Adipocyte (in vitro differentiated cells): ENCODE measurements around the gene ALKBH3.

Experiments used
- DNase-seq: peaks from one replicate; pipeline ENCODE4 v3.0.0-alpha.2; 2015; ENCODE audit warnings: low read depth
- H3K27me3 ChIP-seq: replicated peaks from 2 replicates; pipeline ENCODE4 v1.7.0; 2013; ENCODE audit warnings: mild to moderate bottlenecking, low read length, moderate library complexity; ENCODE audit not compliant: control insufficient read depth, insufficient read depth
- H3K36me3 ChIP-seq: 2 replicates; pipeline ENCODE4 v1.7.0; 2013; ENCODE audit warnings: low read length, mild to moderate bottlenecking, moderate library complexity; ENCODE audit not compliant: control insufficient read depth, insufficient read depth, severe bottlenecking
- H3K4me1 ChIP-seq: 2 replicates; pipeline ENCODE4 v1.7.0; 2013; ENCODE audit warnings: mild to moderate bottlenecking, low read length, moderate library complexity; ENCODE audit not compliant: control insufficient read depth, insufficient read depth
- H3K4me3 ChIP-seq: 2 replicates; pipeline ENCODE4 v1.7.0; 2013; ENCODE audit warnings: mild to moderate bottlenecking, low read length, moderate library complexity
- H3K9ac ChIP-seq: 2 replicates; pipeline ENCODE4 v1.7.0; 2013; ENCODE audit warnings: mild to moderate bottlenecking, low read length, moderate library complexity
- H3K9me3 ChIP-seq: 2 replicates; pipeline ENCODE4 v1.7.0; 2013; ENCODE audit warnings: mild to moderate bottlenecking, low read length, moderate library complexity; ENCODE audit not compliant: control insufficient read depth

Gene ALKBH3

GRCh38 chr11:43856993-43857392, 23.6 kb upstream of the ALKBH3 start:
- Histone ChIP-seq H3K4me3 (no peak overlapping the region), H3K9ac (no peak overlapping the region), H3K9me3 (peaks cover 5% of the 10 kb centered on the region), H3K36me3 (peaks cover 49% of the 10 kb centered on the region), H3K27me3 (no peaks in the 10 kb centered on the region), H3K4me1 (peaks cover 4% of the 10 kb centered on the region)
- no peak for DNase-seq

DNA sequence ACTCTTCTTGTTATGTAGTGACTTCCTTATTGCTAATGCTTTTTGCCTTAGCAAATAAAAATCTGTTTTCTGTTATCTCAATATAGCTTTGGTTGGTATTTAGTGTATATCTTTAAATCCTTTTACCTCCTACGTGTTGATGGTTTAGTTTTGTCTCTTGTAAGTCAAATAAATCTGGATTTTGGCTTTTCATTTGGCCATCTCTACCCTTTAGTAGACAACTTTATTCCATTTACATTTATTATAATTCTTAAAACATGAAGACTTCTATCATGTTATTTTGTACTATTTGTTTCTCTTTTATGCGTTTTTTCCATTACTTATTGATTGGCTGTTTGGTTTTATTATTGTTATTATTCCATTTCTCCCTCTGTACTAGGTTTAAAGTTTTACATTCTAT, 19.5 kb upstream of the ALKBH3 start:
- DNase-seq = no peak
- H3K9ac ChIP-seq = no peak overlapping the region
- H3K4me1 ChIP-seq = no peaks in the 10 kb centered on the region
- H3K27me3 ChIP-seq = no peaks in the 10 kb centered on the region
- peaks cover 5% of the 10 kb centered on the region for H3K9me3 ChIP-seq
- H3K36me3 ChIP-seq = peaks cover 14% of the 10 kb centered on the region
- H3K4me3 ChIP-seq = no peak overlapping the region

DNA sequence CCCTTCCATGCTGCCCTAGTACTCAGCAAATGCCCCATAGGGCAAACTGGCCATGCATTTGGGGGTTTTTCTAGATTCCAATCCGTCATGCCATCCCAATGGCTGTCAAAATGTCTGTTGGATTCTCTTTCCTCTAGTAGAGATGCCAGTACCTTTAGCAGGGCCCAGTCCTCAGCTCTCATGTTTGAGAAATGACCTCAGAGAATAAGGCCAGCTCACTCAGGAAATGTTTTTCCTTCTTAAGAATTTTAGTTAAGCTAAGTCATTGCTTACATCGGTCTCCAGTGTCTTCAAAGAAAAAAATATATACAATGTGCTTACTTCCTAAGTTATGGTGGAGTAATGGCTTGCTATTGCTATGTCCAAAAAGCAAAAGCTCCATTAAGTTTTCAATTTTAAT, 14.1 kb upstream of the ALKBH3 start:
- Histone ChIP-seq H3K9me3 (no peaks in the 10 kb centered on the region), H3K27me3 (no peaks in the 10 kb centered on the region), H3K4me3 (no peak overlapping the region), H3K9ac (no peak overlapping the region), H3K4me1 (peaks cover 12% of the 10 kb centered on the region), H3K36me3 (no peaks in the 10 kb centered on the region)
- peak; percentile 26 for DNase-seq

GRCh38 chr11:43866969-43867368, 13.7 kb upstream of the ALKBH3 start:
- Histone ChIP-seq H3K4me3 (no peak overlapping the region), H3K9ac (no peak overlapping the region), H3K36me3 (no peaks in the 10 kb centered on the region), H3K4me1 (peaks cover 12% of the 10 kb centered on the region), H3K9me3 (no peaks in the 10 kb centered on the region), H3K27me3 (no peaks in the 10 kb centered on the region)
- no peak for DNase-seq

GRCh38 chr11:43868852-43869567, 11.6 kb upstream of the ALKBH3 start:
- Histone ChIP-seq H3K9ac (no peak overlapping the region), H3K27me3 (peaks cover 12% of the 10 kb centered on the region), H3K4me3 (no peak overlapping the region), H3K4me1 (peaks cover 12% of the 10 kb centered on the region), H3K36me3 (no peaks in the 10 kb centered on the region), H3K9me3 (peaks cover 3% of the 10 kb centered on the region)
- peak; percentile 66 for DNase-seq

DNA sequence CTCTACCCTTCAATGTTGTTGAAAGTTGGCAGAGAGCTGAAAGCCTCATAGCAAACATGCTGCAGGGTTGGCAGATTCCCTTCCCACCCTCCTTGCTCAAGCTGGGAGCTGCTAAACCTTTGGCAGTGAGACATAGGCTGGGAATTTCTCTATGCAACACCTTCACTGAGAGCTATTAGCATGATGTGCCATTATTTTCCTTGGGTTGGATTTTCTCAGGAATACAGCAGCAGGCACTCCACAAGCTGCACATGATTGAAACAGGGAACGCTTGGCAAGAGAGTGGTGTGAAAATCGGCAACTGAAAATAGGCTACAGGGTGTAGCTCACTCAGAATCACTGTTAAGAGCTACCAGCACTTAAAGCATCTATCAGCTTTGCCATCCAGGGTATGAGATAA, 9.6 kb upstream of the ALKBH3 start:
- peaks cover 3% of the 10 kb centered on the region for H3K9me3 ChIP-seq
- H3K9ac ChIP-seq = no peak overlapping the region
- peaks cover 12% of the 10 kb centered on the region for H3K4me1 ChIP-seq
- DNase-seq = no peak
- H3K27me3 ChIP-seq = peaks cover 24% of the 10 kb centered on the region
- H3K36me3 ChIP-seq = no peaks in the 10 kb centered on the region
- H3K4me3 ChIP-seq = no peak overlapping the region

DNA sequence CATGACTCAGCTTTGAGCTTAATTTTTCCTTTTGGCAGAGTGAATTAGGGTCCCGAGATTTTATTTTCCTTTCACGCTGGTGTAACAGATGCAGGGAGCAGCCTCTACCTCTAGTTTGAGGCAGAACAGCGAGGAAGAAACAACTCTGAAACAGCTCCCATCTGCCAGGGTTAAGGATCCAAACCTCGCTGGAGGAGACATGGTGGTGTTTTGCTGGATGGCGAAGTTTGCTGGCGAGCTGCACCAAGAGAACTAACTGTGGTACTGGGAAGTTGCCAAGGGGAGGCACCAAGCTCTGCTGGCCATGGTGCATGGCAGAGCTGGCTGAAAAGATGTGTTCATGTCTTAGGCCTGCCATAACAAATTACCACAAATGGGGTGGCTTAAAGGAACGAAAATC, 7.6 kb upstream of the ALKBH3 start:
- Histone ChIP-seq H3K4me1 (peaks cover 12% of the 10 kb centered on the region), H3K36me3 (no peaks in the 10 kb centered on the region), H3K27me3 (peaks cover 28% of the 10 kb centered on the region), H3K4me3 (no peak overlapping the region), H3K9me3 (peaks cover 3% of the 10 kb centered on the region), H3K9ac (no peak overlapping the region)
- no peak for DNase-seq

DNA sequence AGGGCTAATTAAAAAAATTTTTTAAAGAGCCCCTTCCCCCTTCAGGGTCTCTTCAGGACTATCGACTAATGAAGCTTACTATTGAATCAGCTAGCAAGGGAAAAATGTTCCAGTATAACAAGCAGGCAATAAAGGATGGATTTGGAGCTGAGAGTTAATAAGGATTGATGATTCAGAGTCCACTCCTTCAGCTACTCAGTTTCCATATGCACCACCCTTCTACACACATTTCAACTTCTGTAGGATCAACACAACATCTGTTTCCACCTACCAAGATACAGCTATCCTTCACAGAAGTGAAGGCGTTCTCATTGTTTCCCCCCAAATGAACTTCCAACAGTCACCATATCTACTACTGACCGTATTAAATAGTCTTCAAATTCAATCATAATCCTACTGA, 6.6 kb upstream of the ALKBH3 start:
- peaks cover 3% of the 10 kb centered on the region for H3K9me3 ChIP-seq
- peaks cover 6% of the 10 kb centered on the region for H3K4me1 ChIP-seq
- peaks cover 39% of the 10 kb centered on the region for H3K27me3 ChIP-seq
- H3K9ac ChIP-seq = no peak overlapping the region
- DNase-seq = no peak
- no peak overlapping the region for H3K4me3 ChIP-seq
- no peaks in the 10 kb centered on the region for H3K36me3 ChIP-seq

DNA sequence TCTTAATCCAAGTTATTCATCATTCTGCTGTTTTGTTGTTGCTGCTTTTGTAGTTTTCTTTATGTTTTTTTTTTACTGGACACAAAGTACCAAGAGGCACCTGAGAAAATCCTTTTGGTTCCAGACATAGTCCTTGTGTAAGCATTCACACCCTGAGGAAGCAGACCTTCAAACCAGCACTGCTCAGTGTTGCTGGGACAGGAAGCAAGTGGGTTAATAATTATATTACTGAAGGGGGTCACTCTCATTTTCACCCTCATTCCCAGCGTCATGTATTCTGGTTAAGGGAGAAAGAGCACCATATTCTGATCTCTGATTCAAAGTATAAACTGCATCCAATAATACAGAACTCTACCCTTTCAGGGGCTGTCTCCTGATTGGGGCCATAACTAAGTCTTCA, 5.9 kb upstream of the ALKBH3 start:
- DNase-seq = no peak
- H3K9ac ChIP-seq = no peak overlapping the region
- H3K36me3 ChIP-seq = no peaks in the 10 kb centered on the region
- H3K4me3 ChIP-seq = no peak overlapping the region
- H3K9me3 ChIP-seq = peaks cover 3% of the 10 kb centered on the region
- H3K4me1 ChIP-seq = peaks cover under 1% of the 10 kb centered on the region
- H3K27me3 ChIP-seq = peaks cover 40% of the 10 kb centered on the region

- DNase-seq = no peak
- H3K9ac ChIP-seq = peak overlapping the region; percentile 91
- H3K4me1 ChIP-seq = peaks cover 17% of the 10 kb centered on the region
- peaks cover 26% of the 10 kb centered on the region for H3K36me3 ChIP-seq
- H3K4me3 ChIP-seq = peak overlapping the region; percentile 96
- H3K27me3 ChIP-seq = peaks cover 23% of the 10 kb centered on the region
- no peaks in the 10 kb centered on the region for H3K9me3 ChIP-seq
Measured at GRCh38 chr11:43879789-43880639, 617 bp upstream of the ALKBH3 start.

DNA sequence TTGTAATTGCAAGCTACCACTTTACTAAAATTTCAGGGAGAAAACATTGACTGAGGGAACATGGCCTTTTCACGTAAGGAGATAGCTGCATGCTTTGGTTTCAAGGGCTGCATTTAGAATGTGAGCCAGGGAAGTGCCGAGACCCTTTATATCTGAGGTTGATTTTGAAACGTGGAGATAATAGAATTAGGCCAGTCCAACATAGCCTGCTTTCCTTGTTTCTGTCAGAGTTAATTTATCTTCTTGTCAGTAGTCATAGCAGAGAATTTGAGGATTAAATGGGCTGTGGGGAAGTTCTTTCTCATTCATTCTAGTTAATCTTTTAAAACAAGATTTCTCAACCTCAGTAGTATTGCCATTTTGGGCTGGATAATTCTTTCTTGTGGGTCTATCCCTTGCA, 12.2 kb downstream of the ALKBH3 start:
- peaks cover 87% of the 10 kb centered on the region for H3K36me3 ChIP-seq
- no peak overlapping the region for H3K4me3 ChIP-seq
- no peaks in the 10 kb centered on the region for H3K27me3 ChIP-seq
- no peak overlapping the region for H3K9ac ChIP-seq
- H3K4me1 ChIP-seq = no peaks in the 10 kb centered on the region
- DNase-seq = no peak
- H3K9me3 ChIP-seq = no peaks in the 10 kb centered on the region
